Vagina (tissue), 2 donors: Measurements from ENCODE around the gene PLA2G7. TPM values are rescaled to one million over a fixed set of nuclear protein-coding genes. Genes with fewer than 3 reads are reported as not detected.

ENCODE experiments used
- DNase-seq, 2 donors: peaks; one replicate each; pipeline ENCODE4 v3.0.0-alpha.2; 2017; ENCODE audit errors: extremely low spot score in 2 of 2
- H3K27ac ChIP-seq: fragments of 200-600 bp; sonication (generic); one replicate; pipeline ENCODE4 v1.5.1; 2019
- H3K27me3 ChIP-seq: fragments of 200-600 bp; sonication (generic); one replicate; pipeline ENCODE4 v1.5.1; 2019
- H3K36me3 ChIP-seq, 2 donors: fragments of 200-600 bp; sonication (generic); one replicate each; pipeline ENCODE4 v1.5.1; 2017 to 2019
- H3K4me1 ChIP-seq: fragments of 200-600 bp; sonication (generic); one replicate; pipeline ENCODE4 v1.5.1; 2019
- H3K4me3 ChIP-seq, 2 donors: fragments of 200-600 bp; sonication (generic); 1 replicate in 1 of 2; 2 replicates in 1 of 2; pipeline ENCODE4 v1.5.1; 2016 to 2019
- H3K9me3 ChIP-seq: fragments of 200-600 bp; sonication (generic); one replicate; pipeline ENCODE4 v1.5.1; 2019
- CTCF ChIP-seq, 3 experiments: fragments of 450-650 bp in 2 of 3; fragments of 200-600 bp in 1 of 3; sonication (generic) in 1 of 3; IDR thresholded peaks; one replicate each; pipeline ENCODE4 v1.5.1; 2017 to 2019; ENCODE audit warnings: antibody characterized with exemption in 3 of 3, mild to moderate bottlenecking in 2 of 3, moderate library complexity in 2 of 3
- POLR2A ChIP-seq, 2 donors: fragments of 450-650 bp; IDR thresholded peaks; one replicate each; pipeline ENCODE4 v1.6.1; 2017; ENCODE audit warnings: antibody characterized with exemption in 2 of 2, mild to moderate bottlenecking in 2 of 2, moderate library complexity in 2 of 2
- POLR2AphosphoS5 ChIP-seq, 2 donors: sonication (generic); formaldehyde crosslinking; IDR thresholded peaks; one replicate each; pipeline ENCODE4 v1.9.0; 2017; ENCODE audit warnings: antibody characterized with exemption in 2 of 2, mild to moderate bottlenecking in 2 of 2, low read depth in 1 of 2; ENCODE audit not compliant: insufficient read depth in 1 of 2
- intact Hi-C: fragments of 100-400 bp; cut with DNase I; formaldehyde crosslinking; loops from one replicate; pipeline ENCODE4 v1.15.1; 2023
- total RNA-seq: library from RNA; depleted of rRNA; stranded (reverse); fragments of >200 nt; gene quantifications from one replicate; pipeline ENCODE4 v1.2.3, GENCODE V29; 2016

PLA2G7 gene
- total RNA-seq, 1 donor from 2014 or later, result not detected

- no peak for DNase-seq
- H3K9me3 ChIP-seq, result no peaks in the 10 kb centered on the region
- no peaks in the 10 kb centered on the region for H3K36me3 ChIP-seq
- peaks cover 13% of the 10 kb centered on the region for H3K4me1 ChIP-seq
- TF ChIP-seq POLR2AphosphoS5 (IDR thresholded peaks at IDR 0.05; ENCODE audit: insufficient read depth in 1 of 2, low read depth in 1 of 2), result no peak
- TF ChIP-seq POLR2A (IDR thresholded peaks at IDR 0.05), result no peak
- no peak for TF ChIP-seq CTCF (IDR thresholded peaks at IDR 0.05)
- H3K27ac ChIP-seq, result no peak overlapping the region
- intact Hi-C loops, result no loop called here
- no peak overlapping the region for H3K4me3 ChIP-seq
- H3K27me3 ChIP-seq, result no peaks in the 10 kb centered on the region
Measured at GRCh38 chr6:46730921-46731461, 4.2 kb downstream of the PLA2G7 start.

GRCh38 chr6:46729787-46730326 is 5.3 kb downstream of the PLA2G7 start:
- no peak overlapping the region for H3K27ac ChIP-seq
- intact Hi-C loops, result no loop called here
- no peak overlapping the region for H3K4me3 ChIP-seq
- H3K36me3 ChIP-seq, result no peaks in the 10 kb centered on the region
- H3K9me3 ChIP-seq, result no peaks in the 10 kb centered on the region
- peaks cover 7% of the 10 kb centered on the region for H3K4me1 ChIP-seq
- no peaks in the 10 kb centered on the region for H3K27me3 ChIP-seq
- DNase-seq, result no peak
- TF ChIP-seq CTCF (IDR thresholded peaks at IDR 0.05) (no peak), POLR2A (IDR thresholded peaks at IDR 0.05) (no peak), POLR2AphosphoS5 (IDR thresholded peaks at IDR 0.05; ENCODE audit: insufficient read depth in 1 of 2, low read depth in 1 of 2) (no peak)

GRCh38 chr6:46720401-46720800 is 14.8 kb downstream of the PLA2G7 start:
- H3K27me3 ChIP-seq, result no peaks in the 10 kb centered on the region
- DNase-seq, result no peak
- no peak overlapping the region for H3K4me3 ChIP-seq
- H3K36me3 ChIP-seq, result no peaks in the 10 kb centered on the region
- no peak overlapping the region for H3K27ac ChIP-seq
- no peak for TF ChIP-seq POLR2AphosphoS5 (IDR thresholded peaks at IDR 0.05; ENCODE audit: insufficient read depth in 1 of 2, low read depth in 1 of 2)
- TF ChIP-seq POLR2A (IDR thresholded peaks at IDR 0.05), result no peak
- no peak for TF ChIP-seq CTCF (IDR thresholded peaks at IDR 0.05)
- H3K9me3 ChIP-seq, result no peaks in the 10 kb centered on the region
- no peaks in the 10 kb centered on the region for H3K4me1 ChIP-seq
- intact Hi-C loops, result no loop called here

GRCh38 chr6:46719099-46719498 is 16.1 kb downstream of the PLA2G7 start:
- no peak for DNase-seq

More at GRCh38 chr6:46719099-46719498, 16.1 kb downstream of the PLA2G7 start:
- Histone ChIP-seq H3K36me3 (no peaks in the 10 kb centered on the region), H3K4me1 (no peaks in the 10 kb centered on the region), H3K4me3 (no peak overlapping the region), H3K9me3 (no peaks in the 10 kb centered on the region), H3K27ac (no peak overlapping the region), H3K27me3 (no peaks in the 10 kb centered on the region)
- TF ChIP-seq POLR2A (IDR thresholded peaks at IDR 0.05) (no peak), POLR2AphosphoS5 (IDR thresholded peaks at IDR 0.05; ENCODE audit: insufficient read depth in 1 of 2, low read depth in 1 of 2) (no peak), CTCF (IDR thresholded peaks at IDR 0.05) (no peak)
- intact Hi-C loops, result no loop called here
